GM21717 (cell line): ENCODE data around the gene VCX3B.
"Not testable (repeated sequence)": the region's sequence is repeated elsewhere in the genome, so short reads cannot be mapped to it uniquely, and the experiment has no call there.

Experiments used
- ATAC-seq: cut with Tn5 transposase; IDR thresholded peaks from one replicate; pipeline ENCODE4 v1.9.1; 2021; ENCODE audit warnings: mild to moderate bottlenecking, moderate library complexity; ENCODE audit not compliant: unreplicated experiment

Gene VCX3B

GRCh38 chrX:8464530-8464929 lies at the start of gene VCX3B:
TSS of gene VCX3B (plus strand) at chrX:8464830. CDS start at chrX:8465451, 621 bp downstream.
- ATAC-seq = not testable (repeated sequence)

- no peak for ATAC-seq
Measured at GRCh38 chrX:8418301-8418700, 46.3 kb upstream of the VCX3B start.

GRCh38 chrX:8424912-8425311 lies 39.7 kb upstream of the VCX3B start:
- ATAC-seq = no peak

- ATAC-seq = no peak
Measured at GRCh38 chrX:8429692-8430249, 34.9 kb upstream of the VCX3B start.

GRCh38 chrX:8430444-8430843 lies 34.2 kb upstream of the VCX3B start:
- no peak for ATAC-seq

- ATAC-seq = no peak
Measured at GRCh38 chrX:8432396-8432795, 32.2 kb upstream of the VCX3B start.

GRCh38 chrX:8433109-8434062 lies 31.2 kb upstream of the VCX3B start:
- no peak for ATAC-seq

- no peak for ATAC-seq
Measured at GRCh38 chrX:8447368-8447767, 17.3 kb upstream of the VCX3B start.

- not testable (repeated sequence) for ATAC-seq
Measured at GRCh38 chrX:8452343-8452742, 12.3 kb upstream of the VCX3B start.

- ATAC-seq = no peak
Measured at GRCh38 chrX:8453611-8454010, 11.0 kb upstream of the VCX3B start.

- ATAC-seq = no peak
Measured at GRCh38 chrX:8455557-8455956, 9.1 kb upstream of the VCX3B start.

- no peak for ATAC-seq
Measured at GRCh38 chrX:8462488-8462887, 2.1 kb upstream of the VCX3B start.

- ATAC-seq = no peak
Measured at GRCh38 chrX:8484360-8484949, 19.8 kb downstream of the VCX3B start.

GRCh38 chrX:8495036-8495435 lies 30.4 kb downstream of the VCX3B start:
- ATAC-seq = not testable (repeated sequence)

GRCh38 chrX:8500203-8500602 lies 35.6 kb downstream of the VCX3B start:
- ATAC-seq = no peak

- not testable (repeated sequence) for ATAC-seq
Measured at GRCh38 chrX:8502101-8502500, 37.5 kb downstream of the VCX3B start.

GRCh38 chrX:8504451-8504850 lies 39.8 kb downstream of the VCX3B start:
- ATAC-seq = no peak
